AG04449 (cell line): ENCODE results near the gene RHOH.

Experiments used
- CTCF ChIA-PET: fragments of 350-600 bp; formaldehyde crosslinking; extraction: SDS; loops from one replicate; lab custom pipeline; 2021; ENCODE audit warnings: antibody characterized with exemption; lab: Yijun Ruan, JAX
- POLR2A ChIA-PET: fragments of 400-600, 350-600 bp; formaldehyde crosslinking; extraction: SDS; loops from one replicate; lab custom pipeline; 2020; ENCODE audit warnings: antibody characterized with exemption, inconsistent platforms; lab: Yijun Ruan, JAX
- DNase-seq: peaks from one replicate; pipeline ENCODE4 v3.0.0-alpha.2; 2010; ENCODE audit warnings: low read depth, low spot score
- H3K4me3 ChIP-seq: 2 replicates; pipeline ENCODE4 v1.5.1; 2011; ENCODE audit warnings: low read depth, mild to moderate bottlenecking, control low read depth, low read length
- CTCF ChIP-seq: IDR thresholded peaks from one replicate; pipeline ENCODE4 v1.5.1; 2011; ENCODE audit warnings: mild to moderate bottlenecking, moderate library complexity, low read length, control low read depth, inconsistent platforms; ENCODE audit not compliant: insufficient read depth; ENCODE audit errors: missing control alignments

Gene RHOH

DNA sequence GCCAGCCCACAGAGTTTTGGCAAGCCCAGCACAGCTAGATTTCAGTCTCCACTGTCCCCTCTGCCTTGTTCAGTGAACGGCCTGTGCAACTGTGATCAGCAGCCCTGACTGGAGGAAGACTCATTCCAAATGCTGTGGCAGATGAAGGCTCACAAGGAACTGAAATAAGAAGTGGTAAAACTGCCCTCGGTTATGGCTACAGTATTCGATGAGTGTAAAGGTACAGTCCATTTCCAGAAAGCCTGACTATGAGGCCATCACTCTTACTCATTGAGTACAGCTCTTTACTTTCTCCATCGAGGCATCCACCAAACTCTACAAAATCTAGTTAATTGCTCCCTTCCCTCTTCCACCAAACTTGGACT lies 69.1 kb downstream of the RHOH start:
- ChIA-PET CTCF (interaction anchor here (1.0 kb wide), 1 partner anchor 44 kb away, joined by 3 read pairs; no protein-coding TSS in a partner anchor), POLR2A (no interaction called here)
- no peak for TF ChIP-seq CTCF
- H3K4me3 ChIP-seq = no peak overlapping the region
- no peak for DNase-seq

DNA sequence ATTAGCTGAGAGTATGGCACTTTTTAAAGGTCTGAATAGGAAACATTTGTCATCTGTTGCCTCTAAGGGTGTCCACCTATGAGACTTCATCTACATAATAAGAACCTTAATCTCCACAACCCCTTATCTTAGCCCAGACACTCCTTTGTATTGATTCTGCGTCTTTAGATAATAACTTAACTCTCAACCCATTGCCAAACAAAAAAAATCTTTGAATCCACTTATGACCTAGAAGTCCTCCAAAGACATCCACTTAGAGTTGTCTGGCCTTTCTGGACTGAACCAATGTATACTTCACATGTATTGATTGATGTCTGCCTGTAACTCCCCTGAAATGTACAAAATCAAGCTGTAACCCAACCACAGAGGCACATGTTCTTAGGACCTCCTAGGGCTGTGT lies 72.3 kb downstream of the RHOH start:
- TF ChIP-seq CTCF = no peak
- DNase-seq = no peak
- CTCF ChIA-PET = no interaction called here
- POLR2A ChIA-PET = no interaction called here
- H3K4me3 ChIP-seq = no peak overlapping the region

- no peak for TF ChIP-seq CTCF
- H3K4me3 ChIP-seq = no peak overlapping the region
- POLR2A ChIA-PET = interaction anchor here (0.6 kb wide), 1 partner anchor 148 kb away, joined by 3 read pairs; no protein-coding TSS in a partner anchor
- CTCF ChIA-PET = interaction anchor here (1.1 to 1.3 kb wide), 2 partner anchors 46 to 51 kb away, joined by 3 to 4 read pairs; no protein-coding TSS in a partner anchor
- no peak for DNase-seq
These were observed 73.8 kb downstream of the RHOH start for GRCh38 chr4:40270609-40271008.

DNA sequence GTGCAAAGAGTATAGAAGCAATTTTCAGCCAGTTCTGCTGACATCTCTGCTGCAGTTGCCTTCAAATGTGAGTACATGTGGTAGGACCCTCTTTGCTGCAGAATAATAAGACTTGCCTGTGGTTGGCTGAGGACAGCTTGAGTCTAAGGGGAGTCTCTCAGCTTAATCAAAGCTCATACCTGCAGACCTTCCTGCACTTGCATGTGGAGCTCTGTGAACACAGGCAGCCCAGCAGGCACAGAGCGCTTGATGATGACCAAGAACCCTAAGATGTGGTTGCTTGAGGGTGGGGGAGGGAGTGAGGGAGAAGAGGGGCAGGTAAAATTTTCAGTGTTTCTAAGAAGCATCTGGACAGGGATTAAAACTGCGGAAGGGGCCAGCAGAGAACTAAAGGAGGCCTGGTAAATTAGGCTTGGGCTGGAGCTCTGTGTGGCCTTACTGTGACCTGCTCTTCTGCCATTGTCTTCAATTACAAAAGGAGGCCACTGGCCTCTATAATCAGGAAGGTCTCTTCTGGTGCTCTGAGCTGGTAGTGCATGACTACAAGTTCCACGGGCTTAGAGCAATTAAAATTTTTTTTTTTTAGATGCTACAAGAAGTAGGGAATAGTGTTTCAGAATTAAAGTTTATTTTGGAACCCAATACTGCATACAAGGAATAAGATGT lies 78.4 kb downstream of the RHOH start:
- POLR2A ChIA-PET = no interaction called here
- no peak overlapping the region for H3K4me3 ChIP-seq
- TF ChIP-seq CTCF = no peak
- no peak for DNase-seq
- CTCF ChIA-PET = interaction anchor here (0.7 to 2.0 kb wide), 3 partner anchors 34 to 444 kb away, joined by 3 to 4 read pairs (median 3); no protein-coding TSS in a partner anchor

GRCh38 chr4:40276546-40276945 lies 79.7 kb downstream of the RHOH start:
- H3K4me3 ChIP-seq = no peak overlapping the region
- ChIA-PET POLR2A (no interaction called here), CTCF (interaction anchor here (1.5 to 2.0 kb wide), 2 partner anchors 33 to 36 kb away, joined by 4 read pairs; no protein-coding TSS in a partner anchor)
- TF ChIP-seq CTCF = no peak
- no peak for DNase-seq

DNA sequence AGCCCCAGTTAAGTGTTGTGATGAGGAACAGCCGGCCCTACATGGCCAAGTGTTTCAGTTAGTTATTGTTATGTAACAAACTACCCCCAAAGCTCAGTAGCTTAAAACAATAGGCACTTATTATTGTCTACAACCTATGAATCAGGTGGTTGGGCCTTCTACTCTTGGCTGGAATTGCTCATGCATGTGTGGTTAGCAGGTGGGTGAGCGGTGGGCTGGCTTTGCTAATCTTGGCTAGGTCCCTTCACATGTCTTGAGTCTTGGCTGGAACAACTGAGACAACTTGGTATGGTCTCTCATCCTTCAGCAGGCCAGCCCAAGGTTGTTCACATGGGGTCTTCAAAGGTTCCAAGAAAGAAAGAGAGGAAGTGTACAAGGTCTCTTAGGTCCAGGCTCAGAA lies 83.8 kb downstream of the RHOH start:
- POLR2A ChIA-PET = no interaction called here
- CTCF ChIA-PET = interaction anchor here (1.0 kb wide), 1 partner anchor 38 kb away, joined by 4 read pairs; no protein-coding TSS in a partner anchor
- no peak for TF ChIP-seq CTCF
- no peak overlapping the region for H3K4me3 ChIP-seq
- no peak for DNase-seq
